NT2/D1 (cell line): ENCODE measurements around the gene CDKN2D.

ENCODE experiments used
- SUZ12 ChIP-seq: IDR thresholded peaks from 2 replicates; pipeline ENCODE4 v1.6.1; 2011; ENCODE audit not compliant: insufficient read length, insufficient read depth; ENCODE audit errors: extremely low read depth
- ZNF274 ChIP-seq: IDR thresholded peaks from 2 replicates; pipeline ENCODE4 v1.6.1; 2011; ENCODE audit warnings: mild to moderate bottlenecking, low read depth, low read length

GRCh38 chr19:10575011-10575716, 6.4 kb upstream of the CDKN2D start:
- TF ChIP-seq ZNF274 (no peak), SUZ12 (no peak)
